Thyroid gland (tissue), 4 donors: Measurements from ENCODE around the gene TNNC1.

Experiments used
- POLR2A ChIP-seq, 2 donors: fragments of 450-650 bp; IDR thresholded peaks; one replicate each; pipeline ENCODE4 v1.6.1; 2017; ENCODE audit warnings: antibody characterized with exemption in 2 of 2, mild to moderate bottlenecking in 2 of 2, moderate library complexity in 1 of 2
- TF ChIP-seq, protein P1 (sequence below), 6 experiments: fragments of 200-600 bp in 3 of 6; fragments of 450-650 bp in 3 of 6; sonication (generic) in 3 of 6; IDR thresholded peaks; one replicate each; pipeline ENCODE4 v1.5.1; 2016 to 2019; ENCODE audit warnings: antibody characterized with exemption in 6 of 6, mild to moderate bottlenecking in 2 of 6, inconsistent platforms in 1 of 6, moderate library complexity in 1 of 6

DNA sequence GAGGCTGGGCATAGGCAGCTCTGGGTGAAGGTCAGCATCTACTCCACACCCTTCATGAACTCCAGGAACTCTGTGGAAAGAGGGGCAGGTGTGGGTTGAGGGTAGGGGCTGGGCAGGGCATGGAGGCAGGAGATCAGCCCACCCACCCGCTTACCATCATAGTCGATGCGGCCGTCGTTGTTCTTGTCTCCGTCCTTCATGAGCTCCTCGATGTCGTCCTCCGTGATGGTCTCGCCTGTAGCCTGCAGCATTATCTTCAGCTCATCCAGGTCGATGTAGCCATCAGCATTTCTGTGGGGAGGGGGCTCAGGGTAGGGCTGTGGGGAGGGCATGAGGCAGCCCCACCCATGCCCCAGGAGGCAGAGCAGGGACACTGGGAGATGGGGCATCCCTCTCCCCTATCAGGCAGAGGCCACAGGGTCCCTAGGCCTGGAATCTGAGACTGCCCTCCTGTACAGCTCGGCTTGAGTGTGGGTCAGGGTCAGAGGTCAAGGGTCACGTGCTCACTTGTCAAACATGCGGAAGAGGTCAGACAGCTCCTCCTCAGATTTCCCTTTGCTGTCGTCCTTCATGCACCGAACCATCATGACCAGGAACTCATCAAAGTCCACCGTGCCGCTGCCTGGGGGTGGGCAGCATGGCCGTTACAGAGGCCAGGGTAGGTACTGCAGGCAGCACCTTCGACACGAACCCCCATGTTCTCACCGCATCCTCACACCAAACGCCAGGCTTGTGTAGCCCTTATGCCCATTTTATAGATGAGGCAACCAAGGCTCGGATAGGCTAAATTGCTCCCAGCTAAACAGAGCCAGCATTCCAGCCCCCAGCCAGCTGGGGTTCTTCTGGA lies 2.4 kb downstream of the TNNC1 start:
- TF ChIP-seq POLR2A (IDR thresholded peaks at IDR 0.05): no peak
- TF ChIP-seq, protein P1, sequence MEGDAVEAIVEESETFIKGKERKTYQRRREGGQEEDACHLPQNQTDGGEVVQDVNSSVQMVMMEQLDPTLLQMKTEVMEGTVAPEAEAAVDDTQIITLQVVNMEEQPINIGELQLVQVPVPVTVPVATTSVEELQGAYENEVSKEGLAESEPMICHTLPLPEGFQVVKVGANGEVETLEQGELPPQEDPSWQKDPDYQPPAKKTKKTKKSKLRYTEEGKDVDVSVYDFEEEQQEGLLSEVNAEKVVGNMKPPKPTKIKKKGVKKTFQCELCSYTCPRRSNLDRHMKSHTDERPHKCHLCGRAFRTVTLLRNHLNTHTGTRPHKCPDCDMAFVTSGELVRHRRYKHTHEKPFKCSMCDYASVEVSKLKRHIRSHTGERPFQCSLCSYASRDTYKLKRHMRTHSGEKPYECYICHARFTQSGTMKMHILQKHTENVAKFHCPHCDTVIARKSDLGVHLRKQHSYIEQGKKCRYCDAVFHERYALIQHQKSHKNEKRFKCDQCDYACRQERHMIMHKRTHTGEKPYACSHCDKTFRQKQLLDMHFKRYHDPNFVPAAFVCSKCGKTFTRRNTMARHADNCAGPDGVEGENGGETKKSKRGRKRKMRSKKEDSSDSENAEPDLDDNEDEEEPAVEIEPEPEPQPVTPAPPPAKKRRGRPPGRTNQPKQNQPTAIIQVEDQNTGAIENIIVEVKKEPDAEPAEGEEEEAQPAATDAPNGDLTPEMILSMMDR (IDR thresholded peaks at IDR 0.05): no peak
